ENCODE data around the gene GALNT18. TPM values are rescaled to one million over a fixed set of nuclear protein-coding genes. Genes with fewer than 3 reads are reported as not detected.

The GALNT18 gene
- total and polyA plus RNA-seq, 2 donors (not counting 3 experiments of a cell fraction or from before 2014, with no cell fraction given), result 0.17 to 0.18 TPM

DNA sequence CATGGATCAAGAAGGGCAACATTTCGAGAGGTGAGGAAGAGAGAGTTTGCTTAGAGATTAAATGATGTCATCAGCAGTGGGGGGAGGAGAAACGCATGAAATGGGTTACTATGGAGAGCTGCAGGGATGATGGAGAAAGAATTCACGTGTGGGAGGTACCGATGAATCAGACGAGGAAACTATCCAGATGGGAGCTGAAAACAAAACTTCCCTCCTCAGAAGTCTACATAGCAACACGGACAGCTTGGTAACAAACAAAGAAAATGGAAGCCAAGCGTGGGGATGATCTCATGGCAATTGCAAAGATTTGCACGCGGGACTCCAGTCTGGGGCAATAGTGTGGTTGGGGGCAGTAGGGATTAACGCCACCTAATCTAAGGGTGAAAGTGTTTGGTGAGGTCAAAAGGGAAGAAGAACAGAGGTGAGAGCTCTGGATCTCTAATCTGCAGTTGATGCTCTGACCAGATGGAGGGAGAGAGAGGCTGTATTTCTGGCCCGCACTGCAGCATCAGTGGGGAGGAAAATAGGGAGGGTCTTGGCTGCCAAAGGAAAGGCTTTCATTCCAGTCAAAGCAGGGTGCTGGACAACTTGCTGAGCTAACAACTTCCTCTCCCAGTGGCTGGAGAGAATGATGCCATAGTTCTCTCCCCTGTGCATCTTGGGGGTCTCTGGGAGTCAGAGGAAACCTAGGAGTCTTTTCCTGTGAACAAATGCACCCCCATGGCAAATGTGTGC, 225.3 kb downstream of the GALNT18 start:
- DNase-seq (ENCODE audit: low read depth, low spot score), result no peak
- H3K79me2 ChIP-seq (ENCODE audit: control insufficient read depth, insufficient read depth, low read length), result no peaks in the 10 kb centered on the region
- no peak for FAIRE-seq
- H3K9ac ChIP-seq (replicated peaks; ENCODE audit: extremely low read depth, insufficient read depth, low read length), result no peak overlapping the region
- no TSS peak for BruUV-seq (replicated peaks)
- H3K27ac ChIP-seq (ENCODE audit: insufficient read depth, low read depth, low read length), result no peak overlapping the region
- no peaks in the 10 kb centered on the region for H4K20me1 ChIP-seq (replicated peaks; ENCODE audit: control insufficient read depth, extremely low read depth, insufficient read depth, low read length)
- no peak overlapping the region for H3K4me2 ChIP-seq (ENCODE audit: insufficient read depth, low read length)
- CTCF ChIA-PET, result no interaction called here
- no peaks in the 10 kb centered on the region for H3K9me1 ChIP-seq (replicated peaks; ENCODE audit: control insufficient read depth, extremely low read depth, insufficient read depth, low read length)
- H3K36me3 ChIP-seq (ENCODE audit: control insufficient read depth in 2 of 2, extremely low read depth in 1 of 2, insufficient read depth in 2 of 2, low read length in 2 of 2), result no peaks in the 10 kb centered on the region
- no peaks in the 10 kb centered on the region for H3K9me3 ChIP-seq (replicated peaks; ENCODE audit: control insufficient read depth, insufficient read depth, low read length)
- POLR2A ChIA-PET, result no interaction called here
- H3K27me3 ChIP-seq (ENCODE audit: control insufficient read depth in 2 of 2, insufficient read depth in 2 of 2, low read length in 2 of 2), result peaks cover 2 to 10% of the 10 kb centered on the region in 2 experiments
- dilution Hi-C loops (cut with MboI; ENCODE audit: extremely low pct_ligation_motif_present, low sequenced_read_pairs) (no loop called here), intact Hi-C loops (cut with micrococcal nuclease) (no loop called here)
- no peak overlapping the region for H2AFZ ChIP-seq (ENCODE audit: low read depth, low read length)
- no peak for TF ChIP-seq POLR2AphosphoS5 (IDR thresholded peaks at IDR 0.05; ENCODE audit: insufficient read depth, low read depth, low read length)
- TF ChIP-seq MAX (IDR thresholded peaks at IDR 0.05; ENCODE audit: insufficient read depth, insufficient read length), result no peak
- no peak for TF ChIP-seq CTCF (IDR thresholded peaks at IDR 0.05; ENCODE audit: extremely low read depth in 1 of 2, insufficient read depth in 1 of 2, low read depth in 1 of 2, low read length in 2 of 2)
- no peak for TF ChIP-seq MYC (IDR thresholded peaks at IDR 0.05; ENCODE audit: low read depth, low read length)
- no peak for TF ChIP-seq POLR2A (IDR thresholded peaks at IDR 0.05; ENCODE audit: low read depth, low read length)
- no peak for TF ChIP-seq GATA2 (IDR thresholded peaks at IDR 0.05; ENCODE audit: insufficient read depth, insufficient read length, low read depth, low read length)
- no peak for TF ChIP-seq EZH2 (IDR thresholded peaks at IDR 0.05; ENCODE audit: borderline replicate concordance, low read depth, low read length, severe bottlenecking)
- no peak for TF ChIP-seq FOS (IDR thresholded peaks at IDR 0.05; ENCODE audit: borderline replicate concordance, insufficient read depth, low read length)
- no peak for TF ChIP-seq JUN (IDR thresholded peaks at IDR 0.05; ENCODE audit: borderline replicate concordance, insufficient read depth, insufficient read length, low read depth)
- H3K4me3 ChIP-seq (replicated peaks in 1 of 3; ENCODE audit: insufficient read depth in 1 of 3, low read depth in 1 of 3, low read length in 3 of 3), result no peak overlapping the region
- peaks cover 9% of the 10 kb centered on the region for H3K4me1 ChIP-seq (ENCODE audit: control insufficient read depth, extremely low read depth, insufficient read depth, low read length)

Data from endothelial cell of umbilical vein (primary cell).